ENCODE data around the gene TMEM94.
"Not testable (repeated sequence)": the region's sequence is repeated elsewhere in the genome, so short reads cannot be mapped to it uniquely, and the experiment has no call there.

TMEM94 gene

GRCh38 chr17:75477490-75477862 lies 21.0 kb downstream of the TMEM94 start:
- not testable (repeated sequence) for H3K4me3 Mint-ChIP-seq

GRCh38 chr17:75478508-75478907 lies 22.1 kb downstream of the TMEM94 start:
- ATAC-seq (ENCODE audit: low read depth) (no peak), DNase-seq (ENCODE audit: low spot score in 2 of 2) (no peak)
- Mint-ChIP-seq H3K27ac (no peak overlapping the region), H3K36me3 (peaks cover 15% of the 10 kb centered on the region), H3K4me3 (no peak overlapping the region), H3K9me3 (no peaks in the 10 kb centered on the region), H3K4me1 (no peaks in the 10 kb centered on the region), H3K27me3 (no peaks in the 10 kb centered on the region)

More at GRCh38 chr17:75477490-75477862, 21.0 kb downstream of the TMEM94 start:
- H3K9me3 Mint-ChIP-seq; ATAC-seq (ENCODE audit: low read depth); H3K27ac Mint-ChIP-seq; H3K4me1 Mint-ChIP-seq; H3K27me3 Mint-ChIP-seq; DNase-seq (ENCODE audit: low spot score in 2 of 2): not testable (repeated sequence)
- H3K36me3 Mint-ChIP-seq = peaks cover 20% of the 10 kb centered on the region

- H3K27me3 Mint-ChIP-seq = no peaks in the 10 kb centered on the region
- no peak for ATAC-seq (ENCODE audit: low read depth)
- H3K27ac Mint-ChIP-seq = no peak overlapping the region
- H3K36me3 Mint-ChIP-seq = peaks cover 14% of the 10 kb centered on the region
- no peak for DNase-seq (ENCODE audit: low spot score in 2 of 2)
- H3K9me3 Mint-ChIP-seq = no peaks in the 10 kb centered on the region
- no peak overlapping the region for H3K4me3 Mint-ChIP-seq
- no peaks in the 10 kb centered on the region for H3K4me1 Mint-ChIP-seq
These were observed 23.8 kb downstream of the TMEM94 start for GRCh38 chr17:75480281-75480680.

- ATAC-seq (ENCODE audit: low read depth) (no peak), DNase-seq (ENCODE audit: low spot score in 2 of 2) (no peak)
- H3K4me1 Mint-ChIP-seq = peaks cover 4% of the 10 kb centered on the region
- no peak overlapping the region for H3K27ac Mint-ChIP-seq
- no peaks in the 10 kb centered on the region for H3K27me3 Mint-ChIP-seq
- H3K36me3 Mint-ChIP-seq = peaks cover 13% of the 10 kb centered on the region
- H3K9me3 Mint-ChIP-seq = no peaks in the 10 kb centered on the region
- no peak overlapping the region for H3K4me3 Mint-ChIP-seq
These were observed 25.0 kb downstream of the TMEM94 start for GRCh38 chr17:75481194-75482068.

GRCh38 chr17:75482098-75482942 lies 25.9 kb downstream of the TMEM94 start:
- no peaks in the 10 kb centered on the region for H3K9me3 Mint-ChIP-seq
- DNase-seq (ENCODE audit: low spot score in 2 of 2) = no peak
- peaks cover 10% of the 10 kb centered on the region for H3K36me3 Mint-ChIP-seq
- ATAC-seq (ENCODE audit: low read depth) = no peak
- peaks cover 11% of the 10 kb centered on the region for H3K4me1 Mint-ChIP-seq
- H3K27ac Mint-ChIP-seq = peak overlapping the region; percentile 66
- no peaks in the 10 kb centered on the region for H3K27me3 Mint-ChIP-seq
- H3K4me3 Mint-ChIP-seq = no peak overlapping the region

- no peak overlapping the region for H3K4me3 Mint-ChIP-seq
- no peak overlapping the region for H3K27ac Mint-ChIP-seq
- H3K27me3 Mint-ChIP-seq = no peaks in the 10 kb centered on the region
- ATAC-seq (ENCODE audit: low read depth) = no peak
- no peaks in the 10 kb centered on the region for H3K9me3 Mint-ChIP-seq
- peaks cover 17% of the 10 kb centered on the region for H3K4me1 Mint-ChIP-seq
- DNase-seq (ENCODE audit: low spot score in 2 of 2) = no peak
- H3K36me3 Mint-ChIP-seq = peaks cover 5% of the 10 kb centered on the region
These were observed 29.3 kb downstream of the TMEM94 start for GRCh38 chr17:75485688-75486087.

GRCh38 chr17:75486151-75486550 lies 29.7 kb downstream of the TMEM94 start:
- no peaks in the 10 kb centered on the region for H3K9me3 Mint-ChIP-seq
- H3K4me3 Mint-ChIP-seq = no peak overlapping the region
- H3K27ac Mint-ChIP-seq = no peak overlapping the region
- ATAC-seq (ENCODE audit: low read depth) = no peak
- no peaks in the 10 kb centered on the region for H3K27me3 Mint-ChIP-seq
- DNase-seq (ENCODE audit: low spot score in 2 of 2) = no peak
- H3K4me1 Mint-ChIP-seq = peaks cover 17% of the 10 kb centered on the region
- H3K36me3 Mint-ChIP-seq = peaks cover 5% of the 10 kb centered on the region

GRCh38 chr17:75486951-75487350 lies 30.5 kb downstream of the TMEM94 start:
- DNase-seq (ENCODE audit: low spot score in 2 of 2) = no peak
- Mint-ChIP-seq H3K27ac (peak overlapping the region; percentile 76), H3K36me3 (peaks cover 7% of the 10 kb centered on the region), H3K27me3 (no peaks in the 10 kb centered on the region), H3K4me3 (no peak overlapping the region), H3K4me1 (peaks cover 17% of the 10 kb centered on the region), H3K9me3 (no peaks in the 10 kb centered on the region)
- ATAC-seq (ENCODE audit: low read depth) = no peak

GRCh38 chr17:75487351-75488070 lies 31.1 kb downstream of the TMEM94 start:
- H3K4me3 Mint-ChIP-seq = peak overlapping the region; percentile 69
- peak in 1 of 2 donors; percentile 18 for DNase-seq (ENCODE audit: low spot score in 2 of 2)
- H3K27me3 Mint-ChIP-seq = no peaks in the 10 kb centered on the region
- H3K27ac Mint-ChIP-seq = peak overlapping the region; percentile 76
- H3K36me3 Mint-ChIP-seq = peaks cover 8% of the 10 kb centered on the region
- ATAC-seq (ENCODE audit: low read depth) = peak; percentile 92
- H3K9me3 Mint-ChIP-seq = no peaks in the 10 kb centered on the region
- H3K4me1 Mint-ChIP-seq = peaks cover 17% of the 10 kb centered on the region

GRCh38 chr17:75488693-75489510 lies 32.5 kb downstream of the TMEM94 start:
- DNase-seq (ENCODE audit: low spot score in 2 of 2) (no peak), ATAC-seq (ENCODE audit: low read depth) (no peak)
- H3K4me3 Mint-ChIP-seq = no peak overlapping the region
- no peak overlapping the region for H3K27ac Mint-ChIP-seq
- H3K27me3 Mint-ChIP-seq = no peaks in the 10 kb centered on the region
- peaks cover 12% of the 10 kb centered on the region for H3K36me3 Mint-ChIP-seq
- no peaks in the 10 kb centered on the region for H3K9me3 Mint-ChIP-seq
- H3K4me1 Mint-ChIP-seq = peaks cover 17% of the 10 kb centered on the region

GRCh38 chr17:75489511-75489955 lies 33.1 kb downstream of the TMEM94 start:
- peaks cover 14% of the 10 kb centered on the region for H3K36me3 Mint-ChIP-seq
- H3K27ac Mint-ChIP-seq = no peak overlapping the region
- H3K27me3 Mint-ChIP-seq = no peaks in the 10 kb centered on the region

GRCh38 chr17:75490173-75490743 lies 33.8 kb downstream of the TMEM94 start:
- Mint-ChIP-seq H3K36me3 (peaks cover 12% of the 10 kb centered on the region), H3K27ac (no peak overlapping the region), H3K4me3 (no peak overlapping the region), H3K4me1 (peaks cover 17% of the 10 kb centered on the region), H3K27me3 (no peaks in the 10 kb centered on the region), H3K9me3 (no peaks in the 10 kb centered on the region)
- no peak for DNase-seq (ENCODE audit: low spot score in 2 of 2)
- ATAC-seq (ENCODE audit: low read depth) = no peak

More at GRCh38 chr17:75489511-75489955, 33.1 kb downstream of the TMEM94 start:
- no peaks in the 10 kb centered on the region for H3K9me3 Mint-ChIP-seq
- peaks cover 17% of the 10 kb centered on the region for H3K4me1 Mint-ChIP-seq
- no peak overlapping the region for H3K4me3 Mint-ChIP-seq
- DNase-seq (ENCODE audit: low spot score in 2 of 2) = no peak
- ATAC-seq (ENCODE audit: low read depth) = no peak
